Stimulated activated CD8-positive, alpha-beta memory T cell treated with anti-CD3 and anti-CD28 coated beads, Interleukin-15, amount 100 ng/mL, for 4 hours (primary cell): ENCODE measurements around the gene NCOA7.
"Not testable (repeated sequence)": the region's sequence is repeated elsewhere in the genome, so short reads cannot be mapped to it uniquely, and the experiment has no call there.

ENCODE experiments used
- DNase-seq, 2 donors: peaks; one replicate each; pipeline ENCODE4 v3.0.0-alpha.2; 2020; ENCODE audit warnings: low read depth in 2 of 2

Gene NCOA7

DNA sequence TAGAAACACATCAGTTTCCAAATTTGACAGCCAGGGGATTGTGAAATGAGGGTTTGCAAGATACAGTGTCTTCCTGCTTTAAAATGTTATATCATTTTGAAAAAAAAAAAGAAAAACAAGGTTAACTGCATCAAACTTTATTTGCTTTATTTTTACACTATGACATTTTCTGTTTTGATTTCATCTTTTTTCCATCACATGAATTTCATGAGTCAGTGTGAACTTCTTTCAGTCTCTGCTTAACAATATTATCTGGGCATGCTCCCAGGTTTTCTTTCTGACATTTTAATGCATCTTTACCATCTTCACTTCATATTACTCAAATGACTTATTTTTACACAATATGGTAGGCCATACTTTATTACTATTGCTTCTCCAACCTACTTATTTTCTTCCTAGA, 1.9 kb downstream of the NCOA7 start:
- DNase-seq, result no peak

DNA sequence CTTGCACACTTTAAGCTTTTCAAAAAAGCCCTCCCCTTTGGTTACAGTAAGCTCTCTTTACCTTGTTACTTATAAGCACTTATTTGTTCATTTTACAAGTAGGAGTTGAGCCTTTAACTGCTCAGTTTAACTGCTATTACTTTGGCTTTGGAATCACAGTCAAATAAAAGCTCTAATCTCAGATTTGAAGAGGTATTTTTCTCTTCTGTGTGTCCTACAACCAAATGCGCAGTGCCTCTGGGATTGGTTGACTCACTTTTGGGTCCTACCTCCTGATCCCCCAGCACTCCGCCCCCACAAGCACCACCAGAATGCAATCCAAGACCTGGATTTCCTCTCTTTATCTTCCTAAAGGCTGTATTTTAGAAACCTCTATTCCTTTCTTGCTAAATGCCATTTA, 2.5 kb downstream of the NCOA7 start:
- DNase-seq, result no peak

- DNase-seq, result no peak
Observed at GRCh38 chr6:125793863-125794262, 3.1 kb downstream of the NCOA7 start.

DNA sequence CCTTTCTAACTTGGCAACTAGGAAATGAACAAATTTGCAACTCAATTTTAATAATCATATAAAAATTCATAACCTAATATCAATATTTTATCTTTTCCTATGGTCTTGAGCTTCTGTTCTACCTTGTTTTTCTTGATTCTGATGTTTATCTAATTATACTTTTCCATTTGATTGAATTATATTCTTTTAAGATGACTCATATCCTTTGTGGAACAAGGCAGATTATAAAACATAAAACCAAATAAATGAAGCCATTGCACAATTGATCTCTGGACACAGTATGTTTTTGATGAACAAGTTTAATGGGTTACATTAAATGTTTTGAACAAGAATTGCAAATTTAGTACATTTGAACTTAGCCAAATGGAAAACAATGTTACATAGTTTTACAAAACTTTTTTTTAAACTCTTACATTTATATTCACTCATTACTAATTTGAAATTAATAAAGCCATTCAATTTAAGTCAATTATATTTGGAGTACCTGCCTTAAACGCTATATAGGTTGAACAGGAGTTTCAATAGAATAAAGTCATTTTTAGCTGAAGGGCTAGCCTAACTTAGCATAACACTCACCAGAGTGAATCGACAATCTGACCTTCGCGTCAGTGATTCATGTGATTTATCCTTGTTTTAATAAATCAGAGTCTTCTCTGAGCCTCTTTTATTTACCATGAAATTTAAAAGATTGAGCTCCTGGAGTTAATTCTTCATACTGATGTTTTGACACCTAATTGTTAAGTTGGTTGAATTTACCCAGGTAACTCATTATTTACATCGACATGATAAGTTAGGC, 3.8 kb downstream of the NCOA7 start:
- no peak for DNase-seq

DNA sequence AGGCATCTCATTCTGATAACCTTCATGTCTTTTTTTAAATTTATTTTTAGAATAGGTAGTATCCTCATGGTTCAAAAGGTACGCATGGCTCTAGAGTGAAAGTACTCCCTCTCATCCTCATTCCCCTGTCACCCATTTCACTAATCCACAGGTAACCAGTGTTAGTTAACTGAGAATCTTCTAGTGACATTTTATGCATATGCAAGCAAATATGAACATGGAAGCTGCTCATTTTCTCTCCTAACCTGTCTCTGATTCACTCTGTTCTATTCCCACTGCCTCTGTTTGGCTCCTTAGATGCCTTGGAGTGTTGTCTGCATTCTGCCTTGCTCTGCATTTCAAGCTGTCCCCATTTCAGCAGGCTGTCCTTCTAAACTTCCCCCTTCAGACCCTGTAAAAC, 4.5 kb downstream of the NCOA7 start:
- no peak for DNase-seq

DNA sequence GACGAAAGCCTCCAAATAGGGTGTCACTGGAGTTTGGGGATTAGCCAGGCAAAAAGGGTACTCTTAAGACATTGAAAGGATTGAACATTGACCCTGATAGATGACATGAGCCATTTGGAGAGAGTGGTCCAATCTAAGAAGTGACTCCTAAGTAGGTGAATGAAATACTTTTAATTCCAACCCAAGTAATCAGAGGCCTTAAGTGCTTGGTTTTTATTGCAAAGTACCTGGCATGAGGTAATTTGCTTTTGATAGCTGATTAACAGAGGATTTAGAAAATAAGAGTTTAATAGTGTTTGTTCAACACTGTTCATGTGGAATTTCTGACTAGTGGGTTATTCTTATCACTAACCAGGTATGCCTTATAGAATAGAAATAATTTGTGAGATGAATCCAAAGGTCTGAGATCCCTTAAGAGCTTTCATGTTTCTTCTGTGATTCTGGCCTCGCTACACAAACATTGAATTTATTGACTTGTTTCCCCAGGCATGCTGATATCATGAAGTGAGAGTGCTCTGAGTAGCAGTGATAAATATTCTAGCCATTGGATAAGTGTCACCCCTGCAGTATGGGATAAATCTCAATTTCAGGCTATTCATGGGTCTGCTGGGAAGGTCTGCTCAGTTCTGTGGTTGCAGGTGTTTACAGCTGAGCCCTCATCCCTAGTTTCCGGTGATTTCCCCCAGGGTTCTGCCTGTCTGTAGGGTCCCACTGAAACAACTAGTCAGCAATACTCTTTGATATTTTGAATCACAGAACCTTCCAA, 6.5 kb downstream of the NCOA7 start:
- no peak for DNase-seq

- DNase-seq, result no peak
Observed at GRCh38 chr6:125797886-125798444, 7.2 kb downstream of the NCOA7 start.

GRCh38 chr6:125798734-125799508, 8.2 kb downstream of the NCOA7 start:
- no peak for DNase-seq

GRCh38 chr6:125802383-125802782, 11.6 kb downstream of the NCOA7 start:
- DNase-seq, result no peak

- no peak for DNase-seq
Observed at GRCh38 chr6:125802943-125803377, 12.2 kb downstream of the NCOA7 start.

- DNase-seq, result no peak
Observed at GRCh38 chr6:125804264-125804663, 13.5 kb downstream of the NCOA7 start.

DNA sequence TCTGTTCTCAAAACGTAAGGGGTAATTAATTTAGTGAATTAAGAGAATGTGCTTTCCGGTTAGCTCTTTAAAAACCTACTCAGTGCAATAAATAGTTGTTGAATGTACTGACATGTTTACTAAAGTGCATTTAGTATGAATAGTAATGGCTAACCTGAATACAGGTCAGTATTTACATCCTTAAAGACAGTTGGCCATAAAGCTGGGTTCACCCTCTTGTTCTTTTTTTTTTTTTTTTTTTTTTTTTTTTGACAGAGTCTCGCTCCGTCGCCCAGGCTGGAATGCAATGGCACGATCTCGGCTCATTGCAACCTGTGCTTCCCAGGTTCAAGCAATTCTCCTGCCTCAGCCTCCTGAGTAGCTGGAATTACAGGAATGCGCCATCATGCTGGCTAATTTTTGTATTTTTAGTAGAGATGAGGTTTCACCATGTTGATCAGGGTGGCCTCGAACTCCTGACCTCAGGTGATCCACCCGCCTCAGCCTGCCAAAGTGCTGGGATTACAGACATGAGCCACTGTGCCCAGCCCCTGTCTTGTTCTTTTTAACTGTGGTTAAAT, 14.2 kb downstream of the NCOA7 start:
- DNase-seq, result not testable (repeated sequence)

DNA sequence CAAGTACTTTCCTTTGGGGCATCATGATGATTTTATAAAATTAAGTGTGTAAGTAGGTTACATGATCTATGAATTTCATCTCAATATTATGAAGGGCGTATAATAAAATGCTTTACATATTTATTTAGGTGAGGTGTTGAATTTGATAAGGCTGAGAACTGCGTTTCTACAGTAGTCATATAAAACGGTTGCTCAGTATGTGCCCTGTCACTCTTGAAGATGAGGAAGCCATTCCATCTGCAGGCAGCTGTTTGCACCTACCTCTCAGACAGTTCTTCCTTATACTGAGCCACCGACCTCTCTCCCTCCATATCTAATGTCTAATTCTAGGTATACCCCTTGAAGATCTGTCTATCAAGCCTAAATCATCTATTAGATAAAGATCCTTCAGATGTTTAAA, 16.1 kb downstream of the NCOA7 start:
- DNase-seq, result no peak

GRCh38 chr6:125807293-125807692, 16.5 kb downstream of the NCOA7 start:
- DNase-seq, result no peak

DNA sequence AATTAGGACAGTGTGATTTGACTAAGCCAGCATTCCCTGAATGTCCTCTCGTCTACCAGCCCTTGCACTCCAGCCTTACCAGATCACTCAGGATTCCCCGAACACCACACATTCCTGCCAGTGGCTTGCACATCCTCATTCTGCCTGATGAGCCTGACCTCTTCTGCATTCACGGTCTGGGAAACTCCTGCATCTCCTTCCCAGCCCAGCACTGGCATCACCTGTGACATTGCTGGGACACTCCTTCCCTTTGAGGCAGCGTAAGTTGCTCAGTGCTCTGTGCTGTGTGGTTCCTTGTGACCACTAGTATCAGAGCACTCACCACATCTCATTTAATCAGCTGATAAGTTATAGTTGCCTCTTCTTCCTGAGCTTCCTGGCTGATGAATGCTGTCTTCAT, 17.3 kb downstream of the NCOA7 start:
- DNase-seq, result no peak

DNA sequence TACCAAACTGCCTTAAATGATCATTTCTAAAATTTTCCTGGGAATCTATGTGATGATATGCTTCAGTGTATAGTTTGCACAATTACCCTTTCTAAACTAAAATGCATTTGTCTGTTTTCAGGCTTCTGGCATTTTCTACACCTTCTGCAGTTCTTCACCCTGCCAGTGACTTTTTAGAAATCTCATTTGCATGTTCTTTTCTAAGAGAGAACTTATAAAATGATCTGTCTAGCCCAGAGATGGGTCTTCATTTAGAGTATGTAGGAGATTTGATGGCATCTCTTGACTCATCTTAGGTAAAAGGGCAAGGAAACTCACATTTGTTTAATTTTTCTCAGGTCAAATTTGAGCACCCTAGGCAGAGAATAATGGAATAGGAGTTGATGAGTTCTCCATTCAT, 17.8 kb downstream of the NCOA7 start:
- no peak for DNase-seq

DNA sequence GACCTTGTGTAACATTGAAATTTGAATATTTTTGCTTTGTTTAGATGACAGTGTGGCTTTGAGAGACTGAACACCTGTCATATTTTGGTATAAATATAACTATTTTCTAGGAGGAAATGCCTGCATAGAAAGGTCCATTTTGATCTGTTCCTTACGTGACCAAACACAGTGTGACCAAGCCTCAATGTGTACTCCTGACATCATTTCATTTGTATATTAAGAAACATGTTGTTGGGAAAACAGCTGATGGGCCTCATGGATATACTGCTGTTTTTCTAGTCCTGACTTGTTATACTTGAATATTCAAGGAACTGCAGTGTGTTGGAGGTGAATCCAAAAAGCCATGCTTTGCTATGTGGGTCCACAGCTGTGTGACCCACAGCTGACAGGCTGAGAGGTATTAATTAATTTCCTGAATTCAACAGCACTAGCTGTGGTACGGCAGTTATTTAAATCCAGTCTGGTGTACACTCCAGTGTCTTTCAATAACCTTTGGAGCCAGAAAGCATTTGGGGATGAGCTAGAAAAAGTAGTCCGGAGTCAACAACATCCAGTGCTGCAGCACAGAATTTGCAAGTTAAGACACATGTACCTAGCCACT, 18.9 kb downstream of the NCOA7 start:
- no peak for DNase-seq

- DNase-seq, result no peak
Observed at GRCh38 chr6:125810445-125810844, 19.7 kb downstream of the NCOA7 start.

DNA sequence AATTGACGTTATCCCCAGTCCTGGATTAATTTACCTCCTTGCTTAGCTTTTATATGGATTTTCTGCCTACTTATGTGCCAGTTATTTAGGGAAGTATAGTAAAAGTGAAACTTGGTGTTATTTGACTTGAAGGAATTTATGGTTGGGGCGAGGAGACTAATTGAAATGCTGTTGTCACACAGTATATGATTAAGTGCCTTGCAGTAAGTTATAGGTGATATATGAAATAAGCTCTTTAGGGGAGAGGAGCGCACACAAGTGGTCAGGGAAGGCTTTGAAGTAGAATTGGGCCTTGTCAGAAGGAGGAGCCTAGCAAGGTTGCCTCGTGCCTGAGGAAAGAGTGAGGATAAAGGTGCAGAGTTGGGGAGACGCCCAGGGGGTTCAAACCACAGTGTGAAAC, 20.5 kb downstream of the NCOA7 start:
- DNase-seq, result no peak

DNA sequence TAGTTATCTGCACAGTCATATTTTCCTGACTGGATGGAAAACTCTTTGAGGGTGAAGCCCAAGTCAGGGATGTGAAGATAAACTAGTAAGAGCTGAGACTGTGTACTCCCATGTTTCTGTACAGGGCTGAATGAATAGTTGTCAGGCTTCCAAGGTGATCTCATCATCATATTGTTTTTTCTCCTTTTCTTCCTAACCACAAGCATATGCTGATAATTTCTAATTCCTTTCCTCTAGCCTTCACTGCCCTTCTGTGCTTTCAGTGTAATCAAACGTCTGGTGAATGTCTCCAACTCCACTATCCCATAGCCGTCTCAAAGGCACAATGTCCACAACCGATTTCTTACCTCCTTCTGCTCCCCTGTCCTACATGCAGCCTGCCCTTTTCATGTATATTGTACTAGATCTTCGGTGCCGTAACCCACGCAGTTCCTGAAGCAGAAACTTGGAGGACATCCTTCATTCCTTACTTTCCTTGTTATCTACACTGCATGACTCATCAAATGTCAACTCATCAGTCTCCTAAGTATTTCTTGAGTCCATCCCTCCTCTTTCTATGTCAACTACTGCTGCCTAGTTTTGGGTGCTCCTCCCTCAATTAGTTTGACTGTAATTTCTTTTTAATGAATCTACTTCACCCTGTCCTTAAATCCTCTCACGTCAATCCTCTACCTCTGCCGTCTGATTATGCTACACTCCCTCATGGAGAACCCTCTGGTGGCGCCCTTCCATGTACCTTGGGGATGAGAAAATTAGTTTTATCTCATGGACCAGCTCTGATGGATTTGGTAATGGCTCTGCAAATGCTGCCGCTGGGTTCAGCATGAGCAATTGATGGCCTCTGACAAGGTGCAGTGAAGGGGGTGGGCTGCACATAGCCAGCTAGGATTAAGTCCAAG, 21.9 kb downstream of the NCOA7 start:
- no peak for DNase-seq
